ENCODE measurements around the gene STAG2.
"Not testable (repeated sequence)": the region's sequence is repeated elsewhere in the genome, so short reads cannot be mapped to it uniquely, and the experiment has no call there.

The STAG2 gene

GRCh38 chrX:124042042-124042441, 80.5 kb downstream of the STAG2 start:
- no peak for DNase-seq

DNA sequence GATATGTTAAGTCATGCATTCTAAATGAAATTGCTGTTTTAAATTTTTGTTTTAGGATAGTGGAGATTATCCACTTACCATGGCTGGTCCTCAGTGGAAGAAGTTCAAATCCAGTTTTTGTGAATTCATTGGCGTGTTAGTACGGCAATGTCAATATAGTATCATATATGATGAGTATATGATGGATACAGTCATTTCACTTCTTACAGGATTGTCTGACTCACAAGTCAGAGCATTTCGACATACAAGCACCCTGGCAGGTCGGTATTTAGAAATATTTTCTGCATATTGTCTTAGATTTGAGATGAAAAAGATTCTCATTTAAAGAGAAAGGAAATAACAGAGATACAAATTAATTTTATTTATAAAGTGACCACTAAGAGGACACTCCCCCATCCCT, 83.6 kb downstream of the STAG2 start:
- DNase-seq, result no peak

GRCh38 chrX:124084417-124084816, 122.9 kb downstream of the STAG2 start:
- DNase-seq, result not testable (repeated sequence)

DNA sequence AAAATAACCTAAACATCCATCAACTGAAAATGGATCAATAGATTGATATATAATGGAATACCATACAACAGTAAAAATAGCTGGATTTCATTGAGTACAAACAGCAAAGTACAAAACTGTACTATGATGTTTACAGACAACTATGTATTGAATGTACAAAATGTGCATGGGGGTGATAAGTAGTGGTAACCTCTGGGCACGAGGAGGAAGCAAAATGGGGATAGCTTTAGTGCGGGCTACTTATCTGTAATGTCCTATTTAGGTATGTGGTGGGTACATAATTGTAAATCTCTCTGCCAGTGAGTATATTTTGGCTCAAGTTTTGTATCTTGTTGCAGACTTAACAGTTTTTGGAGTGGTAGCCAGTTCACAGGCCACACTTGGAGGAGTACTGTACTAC, 123.6 kb downstream of the STAG2 start:
- no peak for DNase-seq

DNA sequence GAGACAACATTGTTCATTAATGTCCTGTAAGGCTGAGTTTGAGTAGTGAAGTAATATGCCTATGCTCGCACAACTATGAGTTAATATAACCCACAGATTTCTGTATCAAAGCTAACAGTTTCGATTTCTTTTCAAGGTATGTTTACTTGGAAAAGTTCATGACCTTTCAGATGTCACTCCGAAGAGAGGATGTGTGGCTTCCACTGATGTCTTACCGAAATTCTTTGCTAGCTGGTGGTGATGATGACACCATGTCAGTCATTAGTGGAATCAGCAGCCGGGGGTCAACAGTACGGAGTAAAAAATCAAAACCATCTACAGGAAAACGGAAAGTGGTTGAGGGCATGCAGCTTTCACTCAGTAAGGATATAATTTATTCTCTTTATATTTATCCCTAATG, 124.9 kb downstream of the STAG2 start:
- DNase-seq, result no peak

- no peak for DNase-seq
Observed at GRCh38 chrX:124087000-124087746, 125.7 kb downstream of the STAG2 start.

- DNase-seq, result no peak
Observed at GRCh38 chrX:124093222-124093621, 131.7 kb downstream of the STAG2 start.

GRCh38 chrX:124097116-124097515, 135.6 kb downstream of the STAG2 start:
- no peak for DNase-seq

DNA sequence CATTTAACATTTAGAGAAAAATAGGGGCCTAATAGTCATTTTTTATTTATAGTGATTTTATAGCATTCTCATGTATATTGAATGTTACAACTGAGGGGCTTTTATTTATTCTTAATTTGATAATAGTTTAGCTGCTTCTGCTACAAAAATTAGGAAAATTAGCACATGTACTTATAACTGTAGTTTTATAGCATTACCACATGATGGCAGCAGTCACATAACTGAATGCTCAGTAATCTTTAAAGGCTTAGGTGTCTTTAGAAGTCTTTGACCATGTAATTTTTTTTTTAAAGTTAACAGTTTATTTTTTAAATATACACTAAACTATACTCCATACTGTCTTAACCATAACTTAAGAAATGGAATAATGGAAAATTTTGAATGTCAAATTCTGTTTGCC, 136.6 kb downstream of the STAG2 start:
- DNase-seq, result no peak

- no peak for DNase-seq
Observed at GRCh38 chrX:124103966-124104365, 142.5 kb downstream of the STAG2 start.

DNA sequence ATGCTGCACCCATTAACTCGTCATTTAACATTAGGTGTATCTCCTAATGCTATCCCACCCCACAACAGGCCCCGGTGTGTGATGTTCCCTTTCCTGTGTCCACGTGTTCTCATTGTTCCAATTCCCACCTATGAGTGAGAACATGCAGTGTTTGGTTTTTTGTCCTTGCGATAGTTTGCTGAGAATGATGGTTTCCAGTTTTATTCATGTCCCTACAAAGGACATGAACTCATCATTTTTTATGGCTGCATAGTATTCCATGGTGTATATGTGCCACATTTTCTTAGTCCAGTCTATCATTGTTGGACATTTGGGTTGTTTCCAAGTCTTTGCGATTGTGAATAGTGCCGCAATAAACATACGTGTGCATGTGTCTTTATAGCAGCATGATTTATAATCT, 143.0 kb downstream of the STAG2 start:
- DNase-seq, result not testable (repeated sequence)

- DNase-seq, result no peak
Observed at GRCh38 chrX:124113621-124114600, 152.4 kb downstream of the STAG2 start.

DNA sequence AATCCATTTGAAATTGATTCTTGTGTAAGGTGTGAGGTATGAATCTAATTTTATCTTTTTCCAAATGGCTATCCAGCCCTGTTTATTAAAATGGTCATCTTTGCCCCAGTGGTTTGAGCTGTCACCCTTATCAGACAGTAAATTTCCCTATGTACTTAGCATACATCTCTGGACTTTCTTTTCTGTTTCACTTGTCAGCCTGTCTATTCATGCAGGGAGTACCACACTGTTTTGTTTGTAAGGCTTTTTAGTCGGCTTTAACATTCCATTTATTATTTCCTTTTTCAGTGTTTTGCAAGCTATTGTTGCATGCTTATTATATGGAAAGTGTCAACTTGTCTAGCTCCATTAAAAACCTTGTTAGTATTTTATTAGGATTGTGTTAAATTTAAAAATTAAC, 155.8 kb downstream of the STAG2 start:
- DNase-seq, result no peak

DNA sequence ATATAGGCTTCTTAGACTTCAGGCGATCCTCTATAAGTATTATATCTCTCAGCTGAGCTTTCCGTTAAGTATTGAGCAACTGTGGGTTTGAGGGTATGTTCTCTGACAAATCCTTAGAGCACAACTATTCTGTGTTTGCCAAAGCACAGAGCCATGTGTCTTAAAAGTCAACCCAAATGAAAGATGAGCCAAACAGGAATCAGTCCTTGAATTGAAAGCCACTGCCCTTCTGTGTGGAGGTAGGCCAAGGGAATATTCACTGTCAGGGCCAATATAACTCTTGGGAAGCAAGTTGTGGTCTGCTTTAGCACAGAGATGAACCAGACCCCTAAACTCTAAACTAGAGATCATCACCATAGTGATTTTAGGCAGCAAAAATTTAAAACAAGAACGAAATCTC, 164.0 kb downstream of the STAG2 start:
- no peak for DNase-seq

DNA sequence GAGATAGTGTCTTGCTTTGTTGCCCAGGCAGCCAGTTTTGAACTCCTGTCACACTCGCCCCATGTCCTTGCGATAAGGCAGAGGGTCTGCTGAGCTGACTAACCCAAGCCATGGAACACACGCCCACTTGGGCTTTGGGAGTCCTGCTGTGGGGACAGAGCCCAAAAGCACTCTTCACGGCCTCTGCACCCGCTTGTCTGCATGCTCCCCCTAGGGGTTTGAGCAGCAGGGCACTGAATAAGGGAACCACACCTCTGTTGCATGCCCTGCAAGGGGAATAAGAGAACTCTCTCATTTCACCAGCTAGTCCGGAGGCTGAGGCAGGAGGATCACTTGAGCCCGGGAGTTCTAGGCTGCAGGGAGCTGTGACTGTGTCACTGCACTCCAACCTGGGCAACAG, 166.0 kb downstream of the STAG2 start:
- DNase-seq, result peak in 1 of 14 donors; percentile 0

- DNase-seq, result not testable (repeated sequence)
Observed at GRCh38 chrX:124132437-124132836, 170.9 kb downstream of the STAG2 start.

DNA sequence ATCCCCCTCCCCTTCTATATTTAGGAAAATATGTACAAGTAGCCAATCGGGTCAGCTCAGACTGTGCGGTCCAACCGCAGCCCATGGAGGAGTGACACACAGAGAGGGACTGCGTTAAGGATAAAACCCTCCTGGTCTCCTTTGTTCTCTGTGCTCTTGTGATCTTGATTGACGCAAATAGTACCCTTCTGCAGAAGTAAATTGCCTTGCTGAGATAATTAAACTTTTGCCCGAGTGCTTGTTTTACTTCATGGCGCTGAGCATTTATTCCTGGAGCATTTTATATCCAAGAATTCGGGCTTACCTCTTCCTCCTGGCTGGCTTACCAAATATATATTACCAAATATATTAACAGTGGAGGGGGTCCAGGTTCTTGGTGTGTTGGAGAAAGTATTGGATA, 184.2 kb downstream of the STAG2 start:
- DNase-seq, result no peak

DNA sequence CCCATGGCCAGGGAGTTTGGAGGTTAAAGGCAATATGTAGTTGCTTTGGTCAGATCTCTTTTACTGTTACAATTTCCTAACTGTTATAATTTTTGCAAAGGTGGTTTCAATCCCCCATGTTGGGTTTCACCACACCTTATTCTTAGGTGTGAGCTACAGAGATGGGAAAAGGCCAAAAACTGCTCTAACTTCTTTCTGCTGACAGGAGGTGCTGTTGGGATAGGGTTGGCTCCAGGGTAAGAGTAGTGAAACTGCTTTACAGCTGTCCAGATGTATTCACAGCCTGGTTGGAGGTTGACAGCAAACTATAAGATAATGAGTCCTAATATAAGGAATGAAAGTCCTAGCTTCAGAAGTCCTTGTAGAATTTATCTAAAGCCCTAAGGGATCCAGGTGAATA, 189.7 kb downstream of the STAG2 start:
- DNase-seq, result no peak
